ENCODE measurements around the gene TNNT1. TPM values are rescaled to one million over a fixed set of nuclear protein-coding genes. Genes with fewer than 3 reads are reported as not detected.

TNNT1 gene, protein sequence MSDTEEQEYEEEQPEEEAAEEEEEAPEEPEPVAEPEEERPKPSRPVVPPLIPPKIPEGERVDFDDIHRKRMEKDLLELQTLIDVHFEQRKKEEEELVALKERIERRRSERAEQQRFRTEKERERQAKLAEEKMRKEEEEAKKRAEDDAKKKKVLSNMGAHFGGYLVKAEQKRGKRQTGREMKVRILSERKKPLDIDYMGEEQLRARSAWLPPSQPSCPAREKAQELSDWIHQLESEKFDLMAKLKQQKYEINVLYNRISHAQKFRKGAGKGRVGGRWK
- 1.5 and 3.0 TPM in 2 replicates for total RNA-seq

DNA sequence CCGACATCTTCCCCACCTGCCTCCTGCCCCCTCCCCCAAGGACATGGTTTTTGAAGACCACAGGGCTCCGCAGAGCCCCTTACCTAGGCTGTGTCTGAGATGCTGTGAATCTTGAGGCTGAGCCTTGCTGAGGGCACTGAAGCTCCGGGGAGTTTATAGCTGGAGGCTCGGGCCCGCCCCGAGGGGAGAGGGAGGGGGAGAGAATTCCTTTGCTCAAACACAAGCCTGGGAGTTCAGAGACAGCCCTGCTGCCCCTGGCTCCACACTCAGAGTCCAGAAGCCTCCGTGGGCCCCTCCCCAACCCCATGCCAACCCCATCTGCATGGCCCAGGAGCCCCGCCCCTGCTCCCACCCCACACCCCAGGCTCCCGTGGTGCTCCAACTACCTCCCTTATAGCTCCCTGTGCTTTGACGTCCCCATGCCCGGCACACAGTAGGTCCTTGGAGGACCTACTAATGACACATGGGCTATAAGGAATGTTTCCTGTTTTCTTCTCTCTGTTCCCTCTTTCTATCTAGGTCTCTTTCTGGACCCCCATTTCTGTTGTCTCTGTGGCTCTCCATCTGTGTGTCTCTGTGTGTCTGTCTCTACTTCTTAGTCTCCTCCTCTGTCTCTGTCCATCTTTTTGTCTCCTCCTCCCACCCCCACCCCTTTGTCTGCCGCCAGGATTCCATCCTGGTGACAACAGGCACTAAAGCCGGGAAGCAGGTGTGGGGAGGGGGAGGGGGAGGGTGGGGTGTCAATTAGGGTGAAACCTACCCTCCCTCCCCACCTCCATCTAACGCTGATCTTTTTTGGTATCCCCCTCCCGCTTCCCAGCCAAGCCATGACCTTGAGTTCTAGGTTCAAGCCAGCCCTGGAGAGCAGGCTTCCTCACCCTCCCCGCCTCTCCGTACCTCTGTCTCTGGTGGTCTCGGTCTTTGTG, at the start of gene TNNT1:
TNNT1 (minus strand) TSS at position 129 of the 926 bp plus-strand sequence. CDS start 2,049 bp downstream, outside the sequence.

DNA sequence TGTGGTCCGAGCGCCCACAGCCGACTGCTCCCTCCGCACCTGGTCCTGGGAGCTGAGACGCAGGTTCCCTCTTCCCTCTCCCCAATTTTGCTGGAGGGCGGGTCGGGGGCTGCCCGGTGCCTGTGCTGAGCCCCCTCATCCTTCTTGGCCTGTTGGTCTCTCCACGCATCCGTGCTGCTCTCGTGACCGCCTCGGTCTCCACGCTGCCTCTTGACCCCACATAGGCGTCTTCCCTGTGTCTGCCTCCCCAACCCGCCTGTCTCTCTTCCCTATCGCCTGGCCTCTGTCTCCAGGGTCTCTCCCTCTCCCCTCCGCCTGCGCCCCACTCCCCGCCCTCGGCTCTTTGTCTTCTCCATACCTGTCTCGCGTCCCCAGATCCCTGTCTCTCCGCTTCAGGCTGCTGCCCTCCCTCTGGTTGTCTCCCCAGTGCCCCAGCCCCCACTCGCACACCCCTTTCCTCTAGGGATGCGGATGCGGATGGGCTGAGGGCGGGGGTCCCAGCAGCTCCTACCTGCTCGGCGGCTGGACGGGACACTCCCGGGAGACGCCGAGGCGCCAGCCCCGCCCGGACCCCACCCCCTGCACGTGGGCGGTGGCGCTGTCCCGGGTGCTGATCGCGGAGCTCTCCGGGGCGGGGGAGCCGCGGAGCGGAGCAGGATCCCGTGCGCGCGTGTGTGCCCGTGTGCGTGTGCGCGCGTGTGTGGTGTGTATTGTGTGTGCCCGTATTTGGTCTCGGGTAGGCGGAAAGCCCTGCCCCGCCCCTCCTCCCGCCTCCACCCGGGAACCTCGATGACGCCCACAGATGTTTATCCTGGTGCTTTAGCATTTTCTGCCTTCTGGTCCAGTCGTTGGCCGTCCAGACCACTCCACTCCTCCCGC, 30.8 kb upstream of the TNNT1 start, which contains the start of gene SYT5:
SYT5 (minus strand) TSS at position 684 of the 879 bp plus-strand sequence. CDS start 1,248 bp downstream, outside the sequence.

DNA sequence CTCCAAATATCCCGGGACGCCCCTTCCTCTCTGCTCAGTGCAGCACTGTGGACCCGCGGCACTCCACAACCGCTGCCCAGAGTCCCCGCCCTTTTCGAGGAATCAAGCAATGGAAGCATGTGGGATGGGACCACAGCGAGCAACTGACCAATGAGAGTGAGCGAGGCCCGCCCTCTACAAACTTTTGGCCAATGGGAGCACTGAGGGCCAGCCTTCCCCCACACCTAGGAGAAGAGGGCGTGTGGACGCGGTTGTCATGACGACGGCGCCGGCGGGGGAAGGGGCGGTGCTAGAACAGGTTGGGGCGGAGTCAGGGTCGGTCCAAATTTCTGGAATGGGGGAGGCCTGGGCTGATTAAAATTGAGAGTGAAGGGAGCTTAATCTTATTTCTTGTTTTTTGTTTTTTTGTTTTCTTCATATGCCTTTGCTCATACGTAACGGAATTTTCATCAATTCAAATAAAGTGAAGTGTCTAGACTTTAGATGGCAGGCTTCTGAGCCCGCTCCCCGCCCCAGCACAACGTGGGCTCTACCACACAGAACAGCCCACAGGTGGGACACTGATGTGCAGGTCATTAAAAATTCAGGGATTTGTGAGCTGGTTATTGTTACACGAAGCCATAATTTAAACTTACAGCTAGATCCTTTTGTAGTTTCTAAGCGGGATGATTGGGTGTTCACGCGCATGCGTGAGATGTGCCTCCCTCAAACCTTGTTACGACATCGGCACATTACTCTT, 17.7 kb upstream of the TNNT1 start, which contains the start of gene DNAAF3:
DNAAF3 (minus strand) TSS at position 84 of the 739 bp plus-strand sequence. CDS start 200 bp downstream, outside the sequence.

DNA sequence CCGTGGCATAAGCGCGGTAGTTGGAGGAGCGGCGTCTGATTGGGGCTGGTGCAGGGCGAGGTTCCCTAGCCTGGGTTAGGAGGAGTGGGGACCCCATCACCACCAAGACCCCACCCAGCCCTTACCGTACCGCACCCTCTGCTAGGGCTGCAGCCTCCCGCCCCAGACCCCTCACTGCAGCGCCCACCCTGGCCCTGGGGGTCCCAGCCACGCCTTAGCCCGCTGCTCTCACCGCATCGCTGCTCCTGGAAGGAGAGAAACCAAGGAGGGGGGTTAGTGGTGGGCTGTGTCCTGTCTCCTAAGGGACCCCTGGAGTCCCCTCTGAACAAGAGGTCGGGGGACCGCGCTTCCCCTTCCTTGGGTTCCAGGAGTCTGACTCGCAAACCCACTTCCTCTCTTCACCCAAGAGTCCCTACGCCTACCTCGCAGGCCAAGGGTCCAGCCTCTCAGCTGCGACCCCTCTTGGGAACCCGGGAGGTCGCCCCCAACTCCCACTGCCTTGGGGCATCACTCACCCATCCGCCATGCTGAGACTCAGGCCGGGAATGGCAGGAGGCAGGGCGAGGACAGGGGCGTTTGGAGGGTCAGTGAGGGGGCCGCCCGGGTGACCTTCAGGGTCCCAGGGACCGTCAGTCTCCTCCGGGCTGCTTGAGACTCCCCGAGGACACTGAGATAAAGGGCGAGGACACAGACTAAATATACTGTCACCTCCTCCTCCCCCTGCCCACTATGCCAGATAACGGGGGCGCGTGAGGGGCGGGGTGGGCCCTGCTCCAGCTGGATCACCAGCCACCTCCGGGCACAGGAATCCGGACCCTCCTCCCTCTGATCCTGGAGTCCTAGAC, 8.3 kb upstream of the TNNT1 start, which contains the start of gene TNNI3:
TNNI3 (minus strand) TSS at position 669 of the 845 bp plus-strand sequence; CDS start at position 526, 143 bp downstream.

DNA sequence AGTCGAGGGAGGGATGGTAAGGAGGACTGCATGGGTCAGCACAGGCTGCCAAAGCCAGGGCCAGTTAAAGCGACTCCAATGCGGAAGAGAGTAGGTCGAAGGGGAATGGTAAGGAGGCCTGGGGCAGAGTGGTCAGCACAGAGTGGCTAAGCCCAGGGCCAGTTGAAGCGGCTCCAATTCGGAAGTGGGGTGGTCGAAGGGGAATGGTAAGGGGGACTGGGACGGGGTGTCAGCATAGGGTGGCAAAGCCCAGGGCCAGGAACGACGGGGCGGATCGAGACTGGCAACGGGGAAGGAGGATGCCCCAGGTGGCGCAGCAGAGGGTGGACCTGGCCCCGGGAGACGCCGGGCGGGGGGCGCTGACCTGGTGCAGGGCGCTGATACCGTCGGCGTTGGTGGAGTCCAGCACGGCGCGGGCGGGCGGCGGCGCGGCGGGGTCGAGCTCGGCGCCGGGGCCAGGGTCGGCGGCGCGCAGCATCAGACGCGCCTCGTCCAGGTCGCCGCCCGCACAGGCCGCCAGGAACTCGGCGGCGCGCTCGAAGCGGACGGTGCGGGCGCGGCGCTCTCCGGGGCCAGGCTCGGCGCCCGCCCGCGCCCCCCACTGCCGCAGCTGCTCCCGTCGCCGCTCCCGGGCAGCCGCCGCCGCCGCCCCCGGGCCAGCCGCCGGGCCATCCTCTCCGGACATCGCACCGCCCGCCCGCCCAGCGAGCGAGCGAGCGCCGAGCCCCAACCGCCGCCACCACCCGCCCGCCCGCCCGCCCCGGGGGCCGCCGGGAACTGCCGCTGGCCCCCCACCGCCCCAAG, 31.9 kb downstream of the TNNT1 start, which contains the start of gene PPP1R12C:
PPP1R12C (minus strand) TSS at position 779 of the 804 bp plus-strand sequence; CDS start at position 685, 94 bp downstream.

Other genes with a start within 250 kb of the TNNT1 start
- not detected in 2 replicates for gene NCR1, start 243.1 kb downstream of the TNNT1 start, total RNA-seq
- gene NLRP7, start 201.7 kb downstream of the TNNT1 start, total RNA-seq, result not detected in 2 replicates
- gene NLRP2, start 182.8 kb downstream of the TNNT1 start, total RNA-seq, result 2.6 TPM in 1 of 2 replicates, not detected in the other
- 0.18 TPM in 1 of 2 replicates, not detected in the other for gene GP6, start 110.9 kb downstream of the TNNT1 start, total RNA-seq
- gene RDH13, start 86.1 kb downstream of the TNNT1 start, total RNA-seq, result 7.4 and 10.3 TPM in 2 replicates
- gene EPS8L1, start 73.3 kb downstream of the TNNT1 start, total RNA-seq, result 0.30 and 1.3 TPM in 2 replicates
- 29.4 and 46.6 TPM in 2 replicates for gene PPP1R12C, start 31.6 kb downstream of the TNNT1 start, total RNA-seq
- gene TNNI3, start 8.5 kb upstream of the TNNT1 start, total RNA-seq, result not detected in 2 replicates
- gene DNAAF3, start 17.4 kb upstream of the TNNT1 start, total RNA-seq, result 0.30 and 0.65 TPM in 2 replicates
- not detected in 2 replicates for gene SYT5, start 31.1 kb upstream of the TNNT1 start, total RNA-seq
- gene PTPRH, start 60.3 kb upstream of the TNNT1 start, total RNA-seq, result 4.2 and 5.0 TPM in 2 replicates
- gene TMEM86B, start 79.6 kb upstream of the TNNT1 start, total RNA-seq, result 0.59 and 1.4 TPM in 2 replicates
- 30.9 and 63.4 TPM in 2 replicates for gene PPP6R1, start 109.8 kb upstream of the TNNT1 start, total RNA-seq
- 22.9 and 34.8 TPM in 2 replicates for gene HSPBP1, start 130.9 kb upstream of the TNNT1 start, total RNA-seq
- gene BRSK1, start 134.8 kb upstream of the TNNT1 start, total RNA-seq, result 6.5 and 16.4 TPM in 2 replicates
- gene TMEM150B, start 176.1 kb upstream of the TNNT1 start, total RNA-seq, result not detected in 2 replicates
- 9.5 and 9.8 TPM in 2 replicates for gene KMT5C, start 190.7 kb upstream of the TNNT1 start, total RNA-seq
- gene COX6B2, start 205.5 kb upstream of the TNNT1 start, total RNA-seq, result 0.09 TPM in 1 of 2 replicates, not detected in the other
- not detected in 2 replicates for gene GARIN5B, start 214.1 kb upstream of the TNNT1 start, total RNA-seq
- 14.4 and 33.9 TPM in 2 replicates for gene IL11, start 221.3 kb upstream of the TNNT1 start, total RNA-seq
- not detected in 2 replicates for gene TMEM190, start 227.6 kb upstream of the TNNT1 start, total RNA-seq
- 0.30 and 0.32 TPM in 2 replicates for gene TMEM238, start 235.1 kb upstream of the TNNT1 start, total RNA-seq
- gene RPL28, start 236.7 kb upstream of the TNNT1 start, total RNA-seq, result 212 and 468 TPM in 2 replicates